Measurements from ENCODE around the gene SIN3B.

GRCh38 chr19:16927883-16928282, 98.7 kb downstream of the SIN3B start:
- TF ChIP-seq, protein P1, sequence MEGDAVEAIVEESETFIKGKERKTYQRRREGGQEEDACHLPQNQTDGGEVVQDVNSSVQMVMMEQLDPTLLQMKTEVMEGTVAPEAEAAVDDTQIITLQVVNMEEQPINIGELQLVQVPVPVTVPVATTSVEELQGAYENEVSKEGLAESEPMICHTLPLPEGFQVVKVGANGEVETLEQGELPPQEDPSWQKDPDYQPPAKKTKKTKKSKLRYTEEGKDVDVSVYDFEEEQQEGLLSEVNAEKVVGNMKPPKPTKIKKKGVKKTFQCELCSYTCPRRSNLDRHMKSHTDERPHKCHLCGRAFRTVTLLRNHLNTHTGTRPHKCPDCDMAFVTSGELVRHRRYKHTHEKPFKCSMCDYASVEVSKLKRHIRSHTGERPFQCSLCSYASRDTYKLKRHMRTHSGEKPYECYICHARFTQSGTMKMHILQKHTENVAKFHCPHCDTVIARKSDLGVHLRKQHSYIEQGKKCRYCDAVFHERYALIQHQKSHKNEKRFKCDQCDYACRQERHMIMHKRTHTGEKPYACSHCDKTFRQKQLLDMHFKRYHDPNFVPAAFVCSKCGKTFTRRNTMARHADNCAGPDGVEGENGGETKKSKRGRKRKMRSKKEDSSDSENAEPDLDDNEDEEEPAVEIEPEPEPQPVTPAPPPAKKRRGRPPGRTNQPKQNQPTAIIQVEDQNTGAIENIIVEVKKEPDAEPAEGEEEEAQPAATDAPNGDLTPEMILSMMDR (IDR thresholded peaks at IDR 0.05; ENCODE audit: low read length) = no peak
- TF ChIP-seq EZH2 (optimal IDR thresholded peaks at IDR 0.05; ENCODE audit: low read depth, low read length) = no peak
- TF ChIP-seq EZH2phosphoT487 (IDR thresholded peaks at IDR 0.05; ENCODE audit: low read length) = no peak
